Fibroblast of skin of back (primary cell): ENCODE measurements around the gene ORC4. TPM values are rescaled to one million over a fixed set of nuclear protein-coding genes. Genes with fewer than 3 reads are reported as not detected.

Experiments used
- DNase-seq: peaks from one replicate; pipeline ENCODE4 v3.0.0-alpha.2; 2013
- polyA plus RNA-seq, 2 experiments: library from polyadenylated mRNA; unstranded; fragments of 120-200 nt; gene quantifications; one replicate each; pipeline ENCODE4 v1.2.1, GENCODE V29; 2013; ENCODE audit not compliant: insufficient read length in 2 of 2

Gene ORC4
- 23.6 TPM for polyA plus RNA-seq (2013, experiment 1 of 2; ENCODE audit: insufficient read length)
- 22.5 TPM for polyA plus RNA-seq (2013, experiment 2 of 2; ENCODE audit: insufficient read length)

GRCh38 chr2:148020111-148021058 lies at the start of gene ORC4:
Gene ORC4 (minus strand): TSS chr2:148020737. CDS start chr2:147975958, 44,779 bp downstream.
- peak; percentile 100 for DNase-seq

DNA sequence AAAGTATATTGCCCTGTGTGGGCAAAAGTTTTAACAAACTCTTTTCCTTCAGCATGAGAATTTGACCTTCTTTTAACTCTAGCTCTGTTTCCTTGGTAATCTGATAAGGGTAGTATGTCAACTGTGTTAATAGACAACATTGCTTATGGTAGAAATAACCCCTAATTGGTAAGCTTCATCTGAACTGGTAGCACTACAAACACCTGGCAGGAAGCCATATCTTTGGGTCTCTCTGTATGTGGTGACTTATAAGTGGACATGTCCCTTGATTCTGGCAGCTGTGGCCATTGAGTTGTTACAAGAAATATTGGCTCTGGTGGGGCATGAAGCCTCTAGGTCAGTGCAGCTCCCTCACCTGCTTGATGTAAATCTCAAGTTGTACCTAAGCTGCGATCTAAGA lies 47.3 kb upstream of the ORC4 start:
- no peak for DNase-seq

DNA sequence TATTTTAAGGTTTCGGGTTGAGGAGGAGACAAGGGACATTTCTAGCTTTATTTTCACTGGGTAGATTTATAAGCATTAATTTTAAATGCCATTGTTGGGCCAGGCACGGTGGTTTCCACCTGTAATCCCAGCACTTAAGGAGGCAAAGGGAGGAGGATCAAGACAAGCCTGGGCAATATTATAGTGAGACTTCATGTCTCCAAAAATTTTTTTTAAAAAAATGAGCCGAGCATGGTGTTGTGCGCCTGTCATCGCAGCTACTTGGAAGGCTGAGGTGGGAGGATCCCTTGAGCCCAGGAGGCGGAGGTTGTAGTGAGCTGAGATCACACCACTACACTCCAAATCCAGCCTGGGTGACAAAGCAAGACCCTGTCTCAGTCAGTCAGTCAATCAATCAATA lies 45.4 kb upstream of the ORC4 start:
- DNase-seq = no peak

- DNase-seq = no peak
Observed at GRCh38 chr2:148063633-148064032, 43.1 kb upstream of the ORC4 start.

DNA sequence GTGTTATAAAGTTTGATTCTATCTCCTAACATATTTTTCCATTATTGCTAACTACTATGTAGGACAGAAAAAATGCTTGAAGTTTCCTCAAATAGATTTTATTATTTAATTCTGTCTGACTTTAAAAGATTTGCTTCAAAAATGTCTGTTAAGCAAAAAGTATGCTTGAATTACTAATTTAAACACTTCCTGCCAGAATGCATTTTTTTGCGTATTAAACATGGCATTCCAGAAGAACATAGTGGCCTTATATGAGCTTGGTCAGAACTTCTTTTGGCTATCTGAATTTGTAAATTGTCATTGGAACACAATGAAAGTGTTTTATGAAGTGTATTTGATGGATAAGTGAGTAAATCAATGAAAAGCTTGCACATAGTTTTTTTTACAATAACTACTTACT lies 38.1 kb upstream of the ORC4 start:
- peak; percentile 53 for DNase-seq

DNA sequence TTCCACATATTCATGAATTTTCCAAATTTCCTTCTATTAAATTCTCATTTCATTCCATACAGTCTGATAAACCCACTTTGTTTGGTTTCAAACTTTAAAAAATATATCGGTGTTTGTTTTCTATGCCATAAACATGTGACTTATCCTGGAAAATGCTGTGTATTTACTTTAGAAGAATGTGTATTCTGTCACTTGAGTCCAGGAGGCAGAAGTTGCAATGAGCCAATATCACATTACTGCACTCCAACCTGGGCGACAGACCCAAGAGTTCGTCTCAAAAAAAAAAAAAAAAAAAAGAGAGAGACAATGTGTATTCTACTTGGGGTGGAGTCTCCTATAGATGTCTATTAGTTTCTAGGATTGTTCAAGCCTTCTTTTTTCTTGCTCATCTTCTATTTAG lies 32.1 kb upstream of the ORC4 start:
- no peak for DNase-seq

DNA sequence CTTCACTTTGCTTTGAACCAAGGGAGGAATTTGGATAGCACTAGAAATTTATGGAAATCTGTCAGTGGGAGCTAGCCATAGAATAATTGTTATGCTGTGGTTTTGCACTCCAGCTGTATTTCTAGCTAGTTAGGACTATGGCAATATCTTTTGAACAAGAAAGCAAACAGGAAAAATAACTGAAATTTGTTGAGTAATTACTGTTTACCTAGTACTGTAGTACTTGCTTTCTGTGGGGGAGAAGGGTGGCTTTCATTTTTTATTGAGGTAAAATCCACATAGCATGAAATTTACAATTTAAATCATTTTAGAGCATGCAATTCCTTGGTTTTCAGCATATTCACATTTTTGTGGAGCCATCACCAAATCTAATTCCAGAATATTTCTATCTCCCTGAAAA lies 28.7 kb upstream of the ORC4 start:
- DNase-seq = no peak

DNA sequence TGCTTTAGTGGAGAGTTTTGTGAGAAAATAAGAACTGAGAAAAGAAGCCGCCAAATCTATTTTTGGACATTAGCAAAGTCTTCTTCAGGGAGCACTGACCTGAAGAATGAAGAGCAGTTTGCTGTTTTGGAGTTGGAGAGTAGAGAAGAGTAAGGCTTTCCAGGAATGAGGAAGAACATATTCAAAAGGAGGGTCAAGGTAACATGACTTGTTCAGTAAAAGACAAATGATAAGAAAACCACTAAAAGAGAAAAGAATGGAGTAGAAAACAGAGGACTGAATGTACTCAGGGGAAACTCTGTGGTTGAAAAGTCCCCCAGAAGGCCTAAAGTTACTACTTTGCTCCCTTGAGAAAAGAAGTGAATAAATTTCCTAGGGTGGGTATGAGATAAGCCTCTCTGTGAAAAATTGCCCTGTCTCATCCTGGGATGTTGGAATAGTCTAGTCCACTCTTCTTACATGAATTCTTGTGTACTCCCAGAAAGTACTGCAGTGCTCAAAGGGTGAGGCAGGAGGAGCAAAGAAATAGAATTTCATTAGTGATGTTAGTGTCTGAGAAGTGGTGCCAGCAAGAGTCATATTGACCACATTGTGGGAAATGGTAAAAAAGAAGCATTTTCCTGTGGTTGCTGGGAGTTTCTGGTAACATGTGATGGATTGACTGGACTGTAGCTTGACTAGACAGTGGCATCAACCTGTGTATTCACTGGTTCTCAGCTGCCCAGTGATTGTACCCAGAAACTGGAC lies 28.1 kb upstream of the ORC4 start:
- DNase-seq = no peak

GRCh38 chr2:148046802-148047201 lies 26.3 kb upstream of the ORC4 start:
- DNase-seq = no peak

- DNase-seq = no peak
Observed at GRCh38 chr2:148044322-148044721, 23.8 kb upstream of the ORC4 start.

DNA sequence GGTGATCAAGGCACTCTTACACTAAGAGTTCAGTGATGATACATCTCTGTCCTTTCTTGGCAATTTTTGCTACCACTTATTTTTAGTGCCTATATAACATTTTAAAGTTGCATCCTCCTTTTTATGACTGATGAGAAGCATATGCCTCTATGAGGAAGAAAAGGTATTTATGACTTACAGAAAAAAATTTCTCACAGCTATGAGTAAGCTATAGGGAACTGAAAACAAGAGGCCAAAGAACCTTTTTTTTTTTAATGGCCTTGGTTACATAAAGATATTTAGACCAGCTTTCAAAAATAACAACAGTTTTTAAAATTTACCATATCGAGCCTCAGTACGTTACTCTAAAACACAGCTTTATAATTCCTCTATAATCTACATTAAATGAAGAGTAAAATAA lies 21.7 kb upstream of the ORC4 start:
- peak; percentile 55 for DNase-seq

DNA sequence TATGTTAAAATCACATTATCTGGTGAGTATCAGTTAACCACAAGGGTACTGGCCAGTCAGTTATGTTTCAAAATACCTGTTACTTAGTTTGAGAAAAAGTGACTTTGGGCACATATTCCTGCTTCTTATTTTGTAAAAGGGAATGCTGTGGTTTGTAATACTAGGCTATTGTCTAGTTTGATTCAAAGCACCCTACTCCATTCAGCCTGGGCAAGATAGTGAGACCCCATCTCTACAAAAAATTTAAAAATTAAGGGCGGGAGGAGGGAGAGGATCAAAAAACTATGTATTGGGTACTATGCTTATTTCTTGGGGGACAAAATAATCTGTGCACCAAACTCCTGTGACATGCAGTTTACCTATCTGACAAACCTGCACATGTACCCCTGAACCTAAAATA lies 19.2 kb upstream of the ORC4 start:
- DNase-seq = no peak

- DNase-seq = no peak
Observed at GRCh38 chr2:148032215-148032614, 11.7 kb upstream of the ORC4 start.

- no peak for DNase-seq
Observed at GRCh38 chr2:148031152-148031551, 10.6 kb upstream of the ORC4 start.

GRCh38 chr2:148028781-148029180 lies 8.2 kb upstream of the ORC4 start:
- no peak for DNase-seq

DNA sequence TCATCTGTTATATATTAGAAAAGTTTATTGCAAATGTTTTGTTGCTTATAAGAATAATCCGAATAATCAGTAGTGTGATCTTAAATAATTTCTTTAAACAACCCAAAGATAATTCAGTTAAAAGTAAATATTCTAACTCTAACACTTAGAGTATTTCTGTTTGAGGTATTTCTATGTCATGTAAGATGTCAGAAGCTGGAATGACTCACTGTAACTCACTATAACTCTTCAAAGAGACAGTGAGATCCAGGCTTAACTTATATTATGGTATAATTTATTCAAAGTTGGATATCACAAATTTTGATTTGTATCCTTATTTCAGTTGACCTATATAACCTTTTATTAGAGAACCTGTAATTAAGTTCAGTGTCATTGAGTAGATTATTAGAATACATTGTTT lies 7.3 kb upstream of the ORC4 start:
- peak; percentile 18 for DNase-seq

GRCh38 chr2:148026573-148026972 lies 6.0 kb upstream of the ORC4 start:
- no peak for DNase-seq

DNA sequence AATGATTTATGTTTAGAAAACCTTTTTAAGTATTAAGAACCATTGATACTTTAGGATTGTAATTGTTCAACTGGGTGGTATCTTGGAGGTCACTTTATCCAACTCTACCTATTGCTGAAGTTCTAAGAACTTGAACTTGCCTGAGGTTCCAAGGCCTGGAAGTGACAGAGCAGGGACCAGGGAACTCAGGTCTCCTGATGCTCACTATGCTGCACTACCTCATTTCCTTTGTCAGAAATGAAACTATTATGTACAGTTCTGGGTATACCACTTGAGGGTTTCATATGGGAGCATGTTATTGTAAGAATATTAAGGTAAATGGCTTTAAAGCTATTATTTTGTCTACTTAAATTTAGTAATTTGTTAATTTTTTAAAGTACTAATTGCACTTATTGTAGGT lies 3.3 kb upstream of the ORC4 start:
- DNase-seq = no peak

DNA sequence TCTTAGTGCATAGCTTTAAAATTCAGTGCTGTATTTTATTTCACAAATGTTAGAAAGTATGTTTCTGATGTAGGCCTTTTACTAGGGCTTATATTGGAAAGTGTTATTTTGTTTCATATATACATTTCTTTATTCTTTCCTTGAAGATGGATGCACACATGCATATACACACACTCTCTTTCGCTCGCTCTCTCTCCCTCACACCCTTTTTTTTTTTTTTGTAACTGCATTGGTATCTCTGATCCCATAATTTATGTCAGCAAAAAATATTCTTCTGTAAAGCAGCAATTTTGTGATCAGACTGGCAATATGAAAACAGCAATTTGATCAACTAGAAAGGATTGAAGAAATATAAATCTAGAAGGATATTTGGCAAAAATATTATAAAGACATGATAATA lies 2.3 kb upstream of the ORC4 start:
- no peak for DNase-seq

- DNase-seq = no peak
Observed at GRCh38 chr2:148022351-148022750, 1.8 kb upstream of the ORC4 start.

DNA sequence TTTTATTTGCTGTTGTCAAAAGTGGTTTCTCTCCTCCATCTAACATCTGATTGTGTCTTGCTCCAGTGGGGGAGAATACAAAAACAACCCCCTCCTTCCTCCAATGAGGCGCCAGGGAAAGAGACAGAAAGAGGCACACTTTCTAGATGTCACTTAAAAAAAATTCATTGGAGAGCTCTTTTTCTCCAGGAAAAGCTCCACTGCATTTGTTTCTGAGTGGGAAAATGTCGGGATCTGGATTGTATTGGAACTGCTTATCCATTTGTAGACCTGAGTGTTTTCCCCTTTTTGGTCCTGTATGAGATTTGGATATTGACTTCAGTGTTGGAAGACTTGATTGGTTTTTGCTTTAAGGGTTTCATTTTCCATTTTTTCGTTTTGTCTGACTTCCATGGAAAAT lies 1.3 kb upstream of the ORC4 start:
- peak; percentile 6 for DNase-seq

- peak; percentile 62 for DNase-seq
Observed at GRCh38 chr2:148021059-148021861, 723 bp upstream of the ORC4 start, which contains the start of gene MBD5. Gene MBD5 (plus strand): TSS chr2:148021091.

DNA sequence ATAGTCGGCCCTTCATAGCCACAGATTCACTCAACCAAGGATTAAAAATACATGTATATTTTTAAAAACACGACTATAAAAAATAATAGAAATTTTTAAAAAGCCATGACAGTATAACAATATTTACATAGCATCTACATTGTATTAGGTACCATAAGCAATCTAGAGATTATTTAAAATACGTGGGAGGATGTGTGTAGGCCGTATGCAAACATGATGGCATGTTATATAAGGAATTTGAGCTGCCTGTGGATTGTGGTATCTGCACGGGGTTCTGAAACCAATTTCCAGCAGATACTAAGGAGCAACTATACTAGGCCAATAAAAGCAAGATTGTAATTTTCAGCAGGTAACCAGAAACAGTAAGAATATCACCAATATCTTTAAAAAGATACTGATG lies 5.9 kb downstream of the ORC4 start:
- DNase-seq = no peak
